ENCODE data around the gene VHLL. TPM values are rescaled to one million over a fixed set of nuclear protein-coding genes. Genes with fewer than 3 reads are reported as not detected.

Gene VHLL
- total RNA-seq, 4 donors from 2014 or later, result 0.57 TPM; not detected in 3

- no peak overlapping the region for H3K27ac ChIP-seq
- intact Hi-C loops (cut with DNase I), result no loop called here
- H3K4me3 ChIP-seq, result no peak overlapping the region
- peaks cover 0 to 9% (median 0%) of the 10 kb centered on the region in 4 donors for H3K27me3 ChIP-seq
- TF ChIP-seq CTCF (IDR thresholded peaks at IDR 0.05) (no peak), POLR2A (IDR thresholded peaks at IDR 0.05) (no peak)
- no peak for DNase-seq
- H3K9me3 ChIP-seq, result no peaks in the 10 kb centered on the region
- H3K36me3 ChIP-seq, result no peaks in the 10 kb centered on the region
- whole genome bisulfite sequencing, 2 donors, result 80 to 82% methylated on average over 1 of the region's 1 CpG
- H3K4me1 ChIP-seq, result peaks cover 0 to 2% (median 0%) of the 10 kb centered on the region in 3 donors
These were observed 43.3 kb upstream of the VHLL start for GRCh38 chr1:156342166-156342955.

- intact Hi-C loops (cut with DNase I), result no loop called here
- peak; percentile 93 for DNase-seq
- TF ChIP-seq CTCF (IDR thresholded peaks at IDR 0.05), result no peak
- peak in 2 of 4 donors; percentile 42 to 74 for TF ChIP-seq POLR2A (IDR thresholded peaks at IDR 0.05)
- no peaks in the 10 kb centered on the region for H3K9me3 ChIP-seq
- H3K27ac ChIP-seq, result peak within 1 kb of the TSS; percentile 79 to 93 (median 90)
- peak within 1 kb of the TSS; percentile 87 to 98 (median 90) for H3K4me3 ChIP-seq
- H3K4me1 ChIP-seq, result peaks cover 13 to 29% (median 15%) of the 10 kb centered on the region in 3 donors
- peaks cover 0 to 30% (median 10%) of the 10 kb centered on the region in 3 donors for H3K36me3 ChIP-seq
- no peaks in the 10 kb centered on the region for H3K27me3 ChIP-seq
- WGBS, 2 donors, result 0% methylated on average over 22 to 35 of the region's 47 CpGs
These were observed 39.3 kb upstream of the VHLL start, which contains the start of the genes CCT3 and TSACC for GRCh38 chr1:156338180-156338976. CCT3 (minus strand) TSS chr1:156338292; CDS start chr1:156338184, 108 bp downstream. TSACC (plus strand) TSS chr1:156338526; CDS start chr1:156339758, 1,232 bp downstream.

- Histone ChIP-seq H3K27me3 (no peaks in the 10 kb centered on the region), H3K9me3 (no peaks in the 10 kb centered on the region), H3K4me3 (peak overlapping the region; percentile 87 to 98 (median 90)), H3K36me3 (peaks cover 0 to 35% (median 10%) of the 10 kb centered on the region in 3 donors), H3K27ac (peak overlapping the region; percentile 79 to 93 (median 90)), H3K4me1 (peaks cover 13 to 29% (median 15%) of the 10 kb centered on the region in 3 donors)
- no peak for TF ChIP-seq CTCF (IDR thresholded peaks at IDR 0.05)
- TF ChIP-seq POLR2A (IDR thresholded peaks at IDR 0.05), result no peak
- no peak for DNase-seq
- WGBS, 2 donors, result 0% methylated on average over 14 of the region's 14 CpGs
- intact Hi-C loops (cut with DNase I), result no loop called here
These were observed 38.7 kb upstream of the VHLL start for GRCh38 chr1:156337888-156338179.

DNA sequence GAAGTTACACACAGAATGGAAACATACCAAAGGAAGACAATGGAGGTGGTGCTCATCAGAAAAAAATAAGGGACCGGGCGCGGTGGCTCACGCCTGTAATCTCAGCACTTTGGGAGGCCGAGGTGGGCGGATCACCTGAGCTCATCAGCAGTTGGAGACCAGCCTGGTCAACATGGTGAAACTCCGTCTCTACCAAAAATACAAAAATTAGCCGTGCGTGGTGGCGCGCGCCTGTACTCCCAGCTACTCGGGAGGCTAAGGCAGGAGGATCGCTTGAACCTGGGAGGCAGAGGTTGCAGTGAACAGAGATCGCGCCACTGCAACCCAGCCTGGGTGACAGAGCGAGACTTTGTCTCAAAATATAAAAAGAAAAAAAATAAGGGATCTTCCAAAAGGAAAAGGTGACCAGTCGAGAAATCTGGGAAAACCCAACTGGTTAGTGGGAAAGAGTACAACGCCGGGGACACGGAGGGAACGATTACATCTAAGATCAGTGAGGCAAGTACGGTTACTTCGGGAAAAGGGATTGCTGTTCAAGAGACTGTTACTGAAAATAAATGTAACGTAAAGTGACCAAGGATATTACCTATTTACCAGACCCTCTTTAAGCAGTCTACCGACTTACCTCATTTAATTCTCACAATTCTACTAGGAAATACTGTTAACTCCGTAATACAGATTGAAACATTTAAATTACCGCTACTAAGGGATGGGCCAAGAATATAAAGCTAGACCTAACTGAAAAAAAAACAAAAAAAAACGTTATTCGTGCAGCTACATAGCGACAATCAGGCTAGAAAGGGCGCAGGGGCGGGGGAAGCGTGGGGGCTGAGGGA, 38.2 kb upstream of the VHLL start:
- intact Hi-C loops (cut with DNase I), result no loop called here
- peak overlapping the region; percentile 87 to 98 (median 90) for H3K4me3 ChIP-seq
- H3K9me3 ChIP-seq, result no peaks in the 10 kb centered on the region
- peak overlapping the region; percentile 79 to 93 (median 90) for H3K27ac ChIP-seq
- H3K27me3 ChIP-seq, result no peaks in the 10 kb centered on the region
- WGBS, 2 donors, result 24 to 38% methylated on average over 34 of the region's 34 CpGs
- TF ChIP-seq POLR2A (IDR thresholded peaks at IDR 0.05), result no peak
- TF ChIP-seq CTCF (IDR thresholded peaks at IDR 0.05), result no peak
- peaks cover 0 to 41% (median 16%) of the 10 kb centered on the region in 3 donors for H3K36me3 ChIP-seq
- DNase-seq, result no peak
- peaks cover 13 to 29% (median 15%) of the 10 kb centered on the region in 3 donors for H3K4me1 ChIP-seq

Measured in esophagus squamous epithelium (tissue), 5 donors.